ENCODE results near the gene FOLR1.
"Not testable (repeated sequence)": the region's sequence is repeated elsewhere in the genome, so short reads cannot be mapped to it uniquely, and the experiment has no call there.

Gene FOLR1

GRCh38 chr11:72191961-72192381 lies at the start of gene FOLR1:
Gene FOLR1 (plus strand): TSS chr11:72192140. CDS start chr11:72192174, 34 bp downstream.
- DNase-seq = no peak

DNA sequence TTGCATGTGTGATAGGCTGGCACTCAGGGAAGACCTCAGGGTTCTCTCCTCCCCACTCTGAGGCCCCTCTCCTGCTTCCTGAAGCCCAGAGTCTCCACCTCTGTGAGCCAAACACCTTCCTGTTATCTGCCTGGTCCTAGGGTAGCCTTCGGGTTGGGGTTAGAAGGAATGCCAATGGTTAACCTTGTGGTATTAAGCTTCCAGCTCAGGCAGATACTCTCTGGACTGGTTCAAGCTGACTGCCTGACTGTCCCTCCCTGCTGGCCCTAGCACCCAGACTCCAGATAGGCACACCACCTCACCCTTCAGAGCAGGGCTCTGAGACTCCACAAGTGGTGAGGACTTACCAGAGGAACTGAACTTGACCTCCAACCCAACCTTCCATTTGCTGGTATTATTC lies 49.4 kb upstream of the FOLR1 start:
- DNase-seq = not testable (repeated sequence)

- DNase-seq = no peak
Observed at GRCh38 chr11:72144807-72145565, 47.0 kb upstream of the FOLR1 start.

- no peak for DNase-seq
Observed at GRCh38 chr11:72146625-72147024, 45.3 kb upstream of the FOLR1 start.

DNA sequence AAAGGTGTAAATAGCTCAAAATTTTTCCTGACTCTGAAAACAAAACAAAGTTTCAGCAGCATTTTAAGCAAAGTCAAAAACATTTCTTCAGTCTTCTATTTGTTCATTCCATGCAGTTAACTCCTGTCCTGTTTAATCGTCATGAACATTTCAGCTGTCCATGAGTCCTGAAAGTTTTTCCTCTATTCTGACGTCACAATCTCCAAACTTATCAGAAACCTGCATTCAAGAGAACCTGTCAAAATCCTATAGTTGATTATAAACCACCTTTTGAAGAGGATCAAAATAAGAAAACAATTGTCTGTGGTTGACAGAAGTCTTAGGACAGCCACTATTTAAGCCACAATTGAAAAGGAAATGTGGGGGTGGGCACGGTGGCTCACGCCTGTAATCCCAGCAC lies 41.1 kb upstream of the FOLR1 start:
- DNase-seq = no peak

DNA sequence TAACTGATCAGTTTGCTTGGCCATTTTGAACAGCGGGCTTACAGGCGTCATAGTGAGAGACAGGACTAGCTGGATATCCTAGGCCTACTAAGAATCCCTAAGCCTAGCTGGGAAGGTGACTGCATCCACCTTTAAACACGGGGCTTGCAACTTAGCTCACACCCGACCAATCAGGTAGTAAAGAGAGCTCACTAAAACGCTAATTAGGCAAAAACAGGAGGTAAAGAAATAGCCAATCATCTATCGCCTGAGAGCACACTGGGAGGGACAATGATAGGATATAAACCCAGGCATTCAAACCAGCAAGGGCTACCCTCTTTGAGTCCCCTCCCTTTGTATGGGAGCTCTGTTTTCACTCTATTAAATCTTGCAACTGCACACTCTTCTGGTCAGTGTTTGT lies 38.1 kb upstream of the FOLR1 start:
- DNase-seq = not testable (repeated sequence)

DNA sequence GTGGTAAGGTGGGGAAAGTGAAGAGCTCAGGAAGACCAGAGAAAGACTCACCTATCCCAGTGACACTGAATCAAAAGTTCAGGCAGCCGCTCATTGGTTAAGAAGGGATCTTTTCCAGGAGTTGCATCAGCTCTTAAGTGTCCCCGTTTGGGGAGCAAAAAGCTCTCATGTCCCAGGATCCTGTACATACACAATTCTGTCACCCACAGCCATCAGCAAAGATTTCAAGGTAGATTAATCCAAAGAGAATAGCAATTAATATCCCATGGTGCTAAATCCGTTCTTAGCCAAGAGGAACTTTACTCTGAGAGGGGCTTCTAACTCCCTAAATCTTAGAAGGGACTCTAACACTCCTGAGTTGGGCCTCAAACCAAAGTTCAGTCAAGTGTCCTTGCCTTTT lies 37.1 kb upstream of the FOLR1 start:
- DNase-seq = no peak

- DNase-seq = no peak
Observed at GRCh38 chr11:72155751-72156150, 36.2 kb upstream of the FOLR1 start.

DNA sequence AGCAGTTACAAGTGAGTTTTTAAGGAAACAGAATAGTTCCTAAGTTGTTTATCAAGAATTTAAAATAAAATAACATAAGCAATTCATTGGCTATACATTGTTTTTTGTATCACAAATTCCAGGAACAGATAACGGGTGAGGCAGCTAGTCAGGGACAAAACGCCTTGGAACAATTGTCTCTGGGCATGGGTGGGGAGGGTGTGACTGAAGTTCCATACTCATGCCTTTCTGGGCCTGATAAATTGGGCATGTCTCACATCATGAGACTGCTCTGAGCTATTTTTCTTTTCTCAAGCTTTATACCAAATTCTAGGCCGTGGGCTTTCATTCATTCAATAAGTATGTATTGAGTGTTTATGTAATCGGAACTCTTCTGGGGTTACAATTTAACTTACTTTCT lies 34.8 kb upstream of the FOLR1 start:
- DNase-seq = no peak

DNA sequence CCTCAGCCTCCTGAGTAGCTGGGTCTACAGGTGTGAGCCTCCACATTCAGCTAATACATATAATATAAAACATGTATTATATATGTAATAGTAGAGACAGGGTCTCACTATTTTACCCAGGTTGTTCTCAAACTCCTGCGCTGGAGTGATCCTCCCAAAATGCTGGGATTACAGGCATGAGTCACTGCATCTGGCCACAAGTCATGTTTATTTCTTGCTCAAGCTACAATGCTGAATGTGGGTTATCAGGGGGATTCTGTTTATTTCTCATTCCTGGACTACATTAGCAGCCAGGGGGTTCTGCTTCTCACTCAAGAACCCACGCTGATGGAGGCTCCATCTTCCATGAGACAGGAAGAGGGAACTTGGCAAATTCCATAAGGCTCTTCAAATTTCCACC lies 31.6 kb upstream of the FOLR1 start:
- DNase-seq = no peak

- DNase-seq = no peak
Observed at GRCh38 chr11:72162891-72163492, 28.9 kb upstream of the FOLR1 start.

- not testable (repeated sequence) for DNase-seq
Observed at GRCh38 chr11:72164187-72164586, 27.8 kb upstream of the FOLR1 start.

DNA sequence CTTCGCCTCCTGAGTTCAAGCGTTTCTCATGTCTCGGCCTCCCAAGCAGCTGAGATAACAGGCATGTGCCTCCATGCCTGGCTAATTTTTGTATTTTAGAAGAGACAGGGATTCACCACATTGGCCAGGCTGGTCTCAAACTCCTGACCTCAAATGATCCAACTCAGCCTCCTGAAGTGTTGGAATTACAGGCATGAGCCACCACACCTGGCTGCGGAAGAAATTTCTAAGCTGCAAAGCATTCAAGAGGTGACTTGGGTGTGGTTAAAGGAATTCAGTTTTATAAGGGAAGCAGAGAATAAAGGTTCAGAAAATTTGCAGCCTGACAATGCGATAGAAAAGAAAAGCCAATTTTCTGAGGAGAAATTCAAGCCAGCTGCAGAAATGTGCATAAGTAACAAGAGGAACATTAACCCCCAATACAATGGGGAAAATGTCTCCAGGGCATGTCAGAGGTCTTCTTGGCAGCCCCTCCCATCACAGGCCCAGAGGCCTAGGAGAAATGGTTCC lies 22.8 kb upstream of the FOLR1 start:
- DNase-seq = not testable (repeated sequence)

DNA sequence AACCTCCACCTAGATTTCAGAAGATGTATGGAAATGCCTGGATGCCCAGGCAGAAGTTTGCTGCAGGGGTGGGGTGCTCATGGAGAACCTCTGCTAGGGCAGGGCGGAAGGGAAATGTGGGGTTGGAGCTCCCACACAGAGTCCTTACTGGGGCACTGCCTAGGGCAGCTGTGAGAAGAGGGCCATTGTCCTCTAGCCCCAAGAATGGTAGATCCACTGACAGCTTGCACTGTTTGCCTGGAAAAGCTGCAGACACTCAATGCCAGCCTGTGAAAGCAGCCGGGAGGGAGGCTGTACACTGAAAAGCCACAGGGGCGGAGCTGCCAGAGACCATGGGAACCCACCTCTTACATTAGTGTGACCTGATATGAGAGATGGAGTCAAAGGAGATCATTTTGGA lies 22.2 kb upstream of the FOLR1 start:
- DNase-seq = not testable (repeated sequence)

GRCh38 chr11:72172043-72172442 lies 19.9 kb upstream of the FOLR1 start:
- not testable (repeated sequence) for DNase-seq

GRCh38 chr11:72173291-72173690 lies 18.6 kb upstream of the FOLR1 start:
- no peak for DNase-seq

GRCh38 chr11:72174302-72175070 lies 17.5 kb upstream of the FOLR1 start:
- DNase-seq = no peak

DNA sequence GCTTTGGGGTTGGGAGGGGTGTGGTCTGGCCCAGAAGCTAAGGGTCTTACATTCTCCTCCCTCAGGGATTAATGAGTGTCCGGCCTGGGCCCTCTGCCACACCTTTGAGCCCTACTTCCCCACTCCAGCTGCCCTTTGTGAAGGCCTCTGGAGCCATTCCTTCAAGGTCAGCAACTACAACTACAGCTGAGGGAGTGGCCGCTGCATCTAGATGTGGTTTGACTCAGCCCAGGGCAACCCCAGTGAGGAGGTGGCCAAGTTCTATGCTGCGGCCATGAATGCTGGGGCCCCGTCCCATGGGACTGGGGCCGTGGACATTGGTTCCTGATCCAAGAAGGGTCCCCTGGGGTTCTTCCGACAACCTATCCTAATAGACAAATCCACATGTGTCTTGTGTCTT lies 14.3 kb upstream of the FOLR1 start:
- no peak for DNase-seq

- DNase-seq = no peak
Observed at GRCh38 chr11:72179049-72179803, 12.7 kb upstream of the FOLR1 start.

DNA sequence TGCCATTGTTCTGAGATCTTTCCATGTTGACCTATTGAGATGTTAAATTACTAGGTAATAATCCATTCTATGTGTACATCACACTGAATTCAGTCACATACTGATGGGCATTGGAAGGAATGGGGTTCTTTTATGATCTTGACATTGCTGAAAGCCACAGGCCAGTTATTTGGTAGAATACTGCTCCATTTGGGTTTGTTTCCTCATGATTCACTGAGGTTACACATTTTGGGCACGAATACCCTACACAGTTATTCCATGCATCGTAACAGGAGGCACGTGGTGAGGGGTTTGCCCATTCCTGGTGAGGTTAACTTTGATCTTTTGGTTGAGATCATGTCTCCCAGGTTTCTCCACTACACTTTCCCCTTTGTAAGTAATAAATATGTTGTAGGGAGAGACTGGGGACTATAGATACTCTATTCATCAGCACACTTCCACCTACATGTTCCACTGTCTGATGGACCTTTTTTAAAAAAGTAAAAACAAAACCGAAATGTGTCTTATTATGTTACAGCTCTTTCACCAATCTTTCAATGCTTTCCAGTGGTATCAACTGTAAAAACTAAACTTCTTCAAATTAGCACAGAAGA lies 12.0 kb upstream of the FOLR1 start:
- peak; percentile 12 to 30 for DNase-seq

DNA sequence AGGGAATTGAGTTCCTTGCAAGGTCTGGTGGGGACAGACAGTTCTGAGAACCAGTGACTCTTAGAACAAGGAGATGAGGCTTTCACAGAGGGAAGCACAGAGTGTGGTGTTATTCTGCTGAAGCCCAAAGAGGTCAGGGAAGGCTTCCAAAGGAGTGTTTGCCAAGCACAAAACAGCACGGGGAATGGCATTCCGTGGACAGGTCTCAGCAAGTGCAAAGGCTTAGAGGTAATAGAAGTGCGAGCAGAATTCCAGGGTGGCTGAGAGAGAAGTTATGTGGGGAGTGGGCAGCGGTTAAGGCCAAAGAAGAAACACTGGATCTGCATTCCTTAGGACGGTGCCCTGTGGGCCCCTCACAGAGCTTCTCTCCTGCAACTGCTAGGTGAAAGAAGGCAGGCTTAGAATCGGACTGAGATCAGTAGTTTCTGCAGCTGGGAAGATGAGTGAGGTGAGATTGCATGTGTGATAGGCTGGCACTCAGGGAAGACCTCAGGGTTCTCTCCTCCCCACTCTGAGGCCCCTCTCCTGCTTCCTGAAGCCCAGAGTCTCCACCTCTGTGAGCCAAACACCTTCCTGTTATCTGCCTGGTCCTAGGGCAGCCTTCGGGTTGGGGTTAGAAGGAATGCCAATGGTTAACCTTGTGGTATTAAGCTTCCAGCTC lies 10.9 kb upstream of the FOLR1 start:
- DNase-seq = not testable (repeated sequence)

DNA sequence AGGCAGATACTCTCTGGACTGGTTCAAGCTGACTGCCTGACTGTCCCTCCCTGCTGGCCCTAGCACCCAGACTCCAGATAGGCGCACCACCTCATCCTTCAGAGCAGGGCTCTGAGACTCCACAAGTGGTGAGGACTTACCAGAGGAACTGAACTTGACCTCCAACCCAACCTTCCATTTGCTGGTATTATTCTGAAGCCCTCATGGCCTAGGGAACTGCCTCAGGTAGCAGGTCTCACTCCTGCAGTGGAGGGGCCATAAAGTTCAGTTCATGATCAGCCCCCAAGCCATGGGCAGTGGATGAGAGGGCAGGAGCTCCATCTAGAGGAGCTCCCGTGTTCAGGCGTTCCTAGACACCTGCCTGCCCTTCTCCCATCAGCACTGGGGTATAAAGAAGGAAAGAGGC lies 10.4 kb upstream of the FOLR1 start:
- peak in 1 of 2 experiments; percentile 12 for DNase-seq

Data from activated CD4-positive, alpha-beta T cell treated with anti-CD3 and anti-CD28 coated beads, Interleukin-2, amount 50 U/mL, for 48 hours (primary cell).